HG03039 (cell line): Measurements from ENCODE around the gene KLF13.
"Not testable (repeated sequence)": the region's sequence is repeated elsewhere in the genome, so short reads cannot be mapped to it uniquely, and the experiment has no call there.

ENCODE experiments used
- ATAC-seq: cut with Tn5 transposase; IDR thresholded peaks from one replicate; pipeline ENCODE4 v1.9.1; 2021; ENCODE audit warnings: mild to moderate bottlenecking, moderate library complexity; ENCODE audit not compliant: unreplicated experiment

KLF13 gene

GRCh38 chr15:31344823-31345605 is 18.4 kb downstream of the KLF13 start:
- ATAC-seq = peak; percentile 30

DNA sequence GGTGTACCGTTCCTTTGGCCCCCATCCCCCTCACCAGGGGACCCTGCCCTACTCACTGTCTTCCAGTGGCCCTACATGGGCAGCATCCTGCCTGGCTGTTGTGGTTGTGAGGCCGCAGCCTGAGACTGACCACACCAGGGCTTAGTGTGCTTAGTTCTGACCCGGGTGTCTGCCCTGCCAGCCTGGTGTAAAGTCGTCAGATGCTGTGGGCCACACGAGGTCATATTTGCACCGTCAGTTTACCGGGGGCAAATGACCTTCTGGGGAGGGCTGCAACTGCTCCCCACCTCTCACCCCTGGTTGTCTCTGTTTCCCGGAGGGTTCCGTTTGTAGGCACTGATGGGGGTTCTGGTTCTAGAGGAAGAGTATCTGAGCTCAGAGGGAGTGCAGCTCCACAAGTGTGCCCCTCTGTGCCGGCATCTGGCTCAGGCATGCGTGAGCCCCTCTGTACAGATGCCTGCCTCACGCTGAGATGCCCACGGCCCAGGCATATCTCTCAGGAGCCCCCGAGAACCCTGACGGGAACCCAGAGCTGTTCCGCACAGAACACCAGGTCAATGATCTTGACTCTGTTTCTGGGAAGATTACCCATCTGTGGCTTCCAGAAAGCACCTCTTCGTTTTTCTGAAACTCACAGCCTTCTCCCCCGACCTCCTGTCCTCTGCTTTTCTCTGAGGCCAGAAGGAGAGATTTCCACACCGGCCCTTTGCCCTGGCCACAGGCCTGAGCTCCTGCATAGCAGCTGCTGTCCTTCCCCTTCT is 19.2 kb downstream of the KLF13 start:
- ATAC-seq = peak; percentile 13

GRCh38 chr15:31346367-31347066 is 19.9 kb downstream of the KLF13 start:
- peak; percentile 26 for ATAC-seq

GRCh38 chr15:31347067-31347975 is 20.7 kb downstream of the KLF13 start:
- no peak for ATAC-seq

DNA sequence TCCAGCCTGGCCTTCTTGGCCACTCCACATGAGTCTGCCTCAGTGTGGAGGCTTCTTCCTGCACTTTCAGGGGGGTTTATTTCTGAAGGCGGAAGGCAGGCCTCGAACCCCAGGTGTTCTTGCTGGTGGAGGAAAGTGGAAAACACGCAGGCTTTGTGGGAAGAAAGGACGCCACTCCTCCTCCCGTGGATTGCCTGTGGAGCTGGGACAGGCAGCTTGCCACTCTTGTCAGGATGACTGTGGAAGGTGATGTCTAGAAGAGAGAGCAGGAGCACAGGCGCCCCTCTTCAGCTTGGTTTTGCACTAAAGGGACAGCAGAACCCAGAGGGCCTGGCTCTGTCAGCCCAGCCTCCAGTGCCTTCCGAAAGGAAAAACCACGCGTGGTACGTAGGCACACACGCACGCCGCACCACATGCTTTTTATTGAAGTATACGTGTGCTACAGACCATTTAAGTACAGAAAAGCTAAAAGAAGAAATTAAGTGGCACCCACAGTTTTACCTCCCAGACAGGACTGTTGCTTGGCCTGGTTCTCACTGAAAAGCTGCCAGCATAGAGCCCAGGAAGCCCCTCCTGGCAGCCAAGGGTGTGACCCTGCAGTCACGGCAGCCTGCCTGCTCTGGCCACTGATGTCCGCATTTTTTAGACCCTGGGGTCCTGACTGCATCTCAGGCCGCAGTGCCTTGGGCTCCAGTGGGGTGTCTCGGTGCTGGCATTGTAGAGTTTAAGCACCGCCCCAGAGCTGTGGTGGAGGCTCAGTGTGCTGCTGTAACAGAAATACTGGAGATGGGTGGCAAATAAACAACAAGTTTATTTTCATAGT is 21.6 kb downstream of the KLF13 start:
- no peak for ATAC-seq

GRCh38 chr15:31349233-31350141 is 22.9 kb downstream of the KLF13 start:
- ATAC-seq = no peak

- no peak for ATAC-seq
Observed at GRCh38 chr15:31350771-31351170, 24.1 kb downstream of the KLF13 start.

DNA sequence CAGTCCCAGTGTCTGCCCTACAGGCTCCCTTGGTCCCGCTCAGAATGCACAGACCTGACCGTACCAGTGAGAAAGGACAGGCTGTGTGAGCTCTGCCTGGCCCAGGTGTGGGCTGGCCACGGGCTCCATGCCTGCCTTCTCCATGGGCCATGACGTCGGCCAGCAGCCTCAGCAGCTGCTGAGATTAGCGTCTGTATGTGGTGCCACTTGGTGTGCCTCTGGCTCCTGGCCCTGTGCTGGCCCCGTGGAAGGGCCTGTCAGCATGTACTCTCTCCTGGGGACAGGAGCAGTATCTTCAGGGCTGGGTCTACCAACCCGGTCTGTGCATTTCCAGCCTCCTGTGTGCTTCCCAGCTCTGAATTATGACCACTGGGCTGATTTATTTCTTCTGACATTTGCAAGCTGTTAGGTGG is 25.7 kb downstream of the KLF13 start:
- ATAC-seq = no peak

- peak; percentile 63 for ATAC-seq
Observed at GRCh38 chr15:31352911-31353811, 26.5 kb downstream of the KLF13 start.

DNA sequence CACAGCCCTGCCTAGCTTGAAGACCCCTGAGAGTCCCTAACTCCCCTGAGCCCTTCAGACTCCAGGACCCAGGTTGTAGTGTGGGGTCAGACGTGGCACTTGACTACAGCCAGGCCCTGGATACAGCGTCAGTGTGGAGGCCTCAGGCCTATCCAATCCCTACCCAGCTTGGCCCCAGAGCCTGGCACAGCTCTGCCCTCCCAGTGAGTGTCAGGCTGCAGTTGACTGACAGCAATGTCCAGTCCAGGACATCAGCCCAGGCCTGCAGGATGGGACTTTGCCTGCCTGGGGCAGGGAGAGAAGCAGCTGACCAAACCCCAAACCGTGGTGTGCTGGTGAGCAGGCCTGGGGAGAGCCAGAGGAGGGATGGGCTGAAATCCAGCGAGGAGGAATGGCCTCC is 27.3 kb downstream of the KLF13 start:
- peak; percentile 6 for ATAC-seq

- ATAC-seq = not testable (repeated sequence)
Observed at GRCh38 chr15:31356097-31356496, 29.5 kb downstream of the KLF13 start.

GRCh38 chr15:31357148-31357547 is 30.5 kb downstream of the KLF13 start:
- no peak for ATAC-seq

DNA sequence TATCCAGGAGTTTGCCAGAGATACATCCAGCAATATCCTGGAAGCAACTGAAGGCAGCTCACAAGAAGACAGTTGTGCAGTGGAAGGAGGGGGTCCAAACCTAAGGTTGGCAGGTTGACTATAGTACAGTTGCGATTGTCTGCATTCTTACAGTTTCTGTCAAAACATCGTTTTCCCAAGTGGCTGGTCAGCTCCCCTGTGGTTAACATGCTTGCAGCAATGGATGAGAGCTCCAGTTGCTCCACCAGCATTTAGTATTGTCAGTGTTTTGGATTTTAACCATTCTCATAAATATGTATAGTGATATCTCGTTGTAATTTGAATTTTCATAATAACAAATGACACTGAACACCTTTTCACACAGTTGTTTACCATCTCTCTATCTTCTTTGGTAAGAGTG is 31.5 kb downstream of the KLF13 start:
- ATAC-seq = no peak

DNA sequence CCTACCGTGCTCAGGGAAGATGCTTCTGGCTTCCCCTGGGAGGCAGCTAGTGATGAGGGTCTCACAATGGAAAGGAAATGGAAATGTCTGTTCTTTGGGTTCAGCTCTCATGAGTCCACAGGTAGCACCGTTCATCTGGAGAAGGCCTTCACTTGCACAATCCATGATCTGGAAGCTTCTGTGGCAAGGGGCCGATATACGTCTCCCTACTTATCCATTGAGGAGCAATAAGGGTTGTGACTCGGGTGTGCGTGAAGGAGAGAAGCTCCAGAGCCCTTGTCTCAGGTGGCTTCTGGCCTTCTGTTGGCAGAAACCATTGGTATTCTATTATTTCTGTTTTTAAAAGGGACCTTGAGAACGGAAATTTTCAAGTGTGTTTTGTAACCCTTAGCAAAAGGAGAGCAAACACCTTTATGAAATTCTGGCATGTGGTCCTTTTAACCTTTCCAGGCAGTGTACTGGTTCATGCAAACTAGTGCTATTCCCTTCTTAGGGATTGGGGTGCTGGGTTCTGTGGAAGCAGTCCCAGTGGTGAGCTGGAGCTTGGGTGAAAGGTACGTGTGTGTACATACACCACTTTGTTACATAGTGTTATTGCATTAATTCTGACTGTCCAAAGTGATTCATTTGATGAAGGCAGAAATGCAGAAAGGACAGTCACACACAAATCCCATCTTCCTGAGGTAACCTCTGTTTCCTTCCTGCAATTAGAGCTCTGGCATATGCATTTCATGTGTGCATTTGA is 32.5 kb downstream of the KLF13 start:
- no peak for ATAC-seq

DNA sequence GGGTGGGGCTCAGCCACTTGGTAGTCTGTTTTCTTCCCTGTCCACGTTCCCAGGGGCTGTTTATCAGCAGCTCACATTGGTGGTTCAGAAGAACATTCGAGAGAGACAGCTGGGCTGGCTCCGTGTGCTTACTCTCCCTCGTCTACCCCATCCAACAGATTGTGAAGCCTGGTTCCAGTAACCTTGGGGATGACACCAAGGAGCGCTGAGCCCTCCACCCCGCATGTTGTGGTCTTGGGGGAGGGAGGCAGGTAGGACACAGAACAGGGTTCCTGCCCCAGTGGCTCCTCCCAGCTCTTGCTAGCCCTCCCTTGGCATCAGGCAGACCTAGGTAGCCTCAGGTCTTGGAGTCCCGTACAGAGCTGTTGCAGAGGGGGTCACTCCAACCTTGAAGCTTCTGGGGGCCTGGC is 33.1 kb downstream of the KLF13 start:
- no peak for ATAC-seq

GRCh38 chr15:31360158-31360561 is 33.5 kb downstream of the KLF13 start:
- no peak for ATAC-seq
